ENCODE measurements around the gene CST4.
A peak's percentile ranks its signal among the peaks of the same experiment; 100 is the strongest.
"Not testable (repeated sequence)": the region's sequence is repeated elsewhere in the genome, so short reads cannot be mapped to it uniquely, and the experiment has no call there.

CST4 gene

DNA sequence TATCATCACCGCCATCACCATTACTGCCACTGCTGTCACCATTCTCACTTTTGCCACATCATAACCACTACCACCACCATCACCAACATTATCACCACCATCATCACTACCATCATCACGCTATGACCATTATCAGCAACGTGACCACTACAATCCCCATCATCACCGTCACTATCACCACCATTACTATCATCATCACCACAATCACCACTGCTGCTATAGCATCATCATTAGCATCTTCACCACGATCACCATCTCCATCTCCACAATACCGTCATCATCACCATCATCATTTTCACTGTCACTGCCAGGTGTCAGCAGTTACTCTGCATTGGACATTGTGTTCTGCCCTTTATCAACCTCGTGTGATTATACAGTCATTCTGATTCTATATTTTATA lies 19.0 kb downstream of the CST4 start:
- TF ChIP-seq ZFX (IDR thresholded peaks at IDR 0.05; ENCODE audit: borderline replicate concordance), result no peak
- TF ChIP-seq, protein P1, sequence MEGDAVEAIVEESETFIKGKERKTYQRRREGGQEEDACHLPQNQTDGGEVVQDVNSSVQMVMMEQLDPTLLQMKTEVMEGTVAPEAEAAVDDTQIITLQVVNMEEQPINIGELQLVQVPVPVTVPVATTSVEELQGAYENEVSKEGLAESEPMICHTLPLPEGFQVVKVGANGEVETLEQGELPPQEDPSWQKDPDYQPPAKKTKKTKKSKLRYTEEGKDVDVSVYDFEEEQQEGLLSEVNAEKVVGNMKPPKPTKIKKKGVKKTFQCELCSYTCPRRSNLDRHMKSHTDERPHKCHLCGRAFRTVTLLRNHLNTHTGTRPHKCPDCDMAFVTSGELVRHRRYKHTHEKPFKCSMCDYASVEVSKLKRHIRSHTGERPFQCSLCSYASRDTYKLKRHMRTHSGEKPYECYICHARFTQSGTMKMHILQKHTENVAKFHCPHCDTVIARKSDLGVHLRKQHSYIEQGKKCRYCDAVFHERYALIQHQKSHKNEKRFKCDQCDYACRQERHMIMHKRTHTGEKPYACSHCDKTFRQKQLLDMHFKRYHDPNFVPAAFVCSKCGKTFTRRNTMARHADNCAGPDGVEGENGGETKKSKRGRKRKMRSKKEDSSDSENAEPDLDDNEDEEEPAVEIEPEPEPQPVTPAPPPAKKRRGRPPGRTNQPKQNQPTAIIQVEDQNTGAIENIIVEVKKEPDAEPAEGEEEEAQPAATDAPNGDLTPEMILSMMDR (IDR thresholded peaks at IDR 0.05), result no peak
- no peak overlapping the region for H3K27ac ChIP-seq

DNA sequence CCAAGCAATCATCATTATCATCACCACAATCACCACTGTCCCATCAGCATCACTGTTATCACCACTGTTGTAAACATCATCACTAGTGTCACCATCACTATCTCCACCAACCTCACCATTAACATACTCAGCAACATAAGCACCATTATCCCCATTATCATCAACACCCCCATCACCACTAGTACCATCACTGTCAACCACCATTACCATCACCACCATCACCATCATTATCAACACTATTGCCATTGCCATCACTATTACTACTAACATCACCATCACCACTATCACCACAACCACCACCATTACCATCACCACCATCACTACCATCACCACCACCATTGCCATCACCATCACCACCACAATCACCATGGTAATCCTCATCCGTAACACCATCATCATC lies 19.5 kb downstream of the CST4 start:
- H3K27ac ChIP-seq, result no peak overlapping the region
- TF ChIP-seq ZFX (IDR thresholded peaks at IDR 0.05; ENCODE audit: borderline replicate concordance), result no peak

DNA sequence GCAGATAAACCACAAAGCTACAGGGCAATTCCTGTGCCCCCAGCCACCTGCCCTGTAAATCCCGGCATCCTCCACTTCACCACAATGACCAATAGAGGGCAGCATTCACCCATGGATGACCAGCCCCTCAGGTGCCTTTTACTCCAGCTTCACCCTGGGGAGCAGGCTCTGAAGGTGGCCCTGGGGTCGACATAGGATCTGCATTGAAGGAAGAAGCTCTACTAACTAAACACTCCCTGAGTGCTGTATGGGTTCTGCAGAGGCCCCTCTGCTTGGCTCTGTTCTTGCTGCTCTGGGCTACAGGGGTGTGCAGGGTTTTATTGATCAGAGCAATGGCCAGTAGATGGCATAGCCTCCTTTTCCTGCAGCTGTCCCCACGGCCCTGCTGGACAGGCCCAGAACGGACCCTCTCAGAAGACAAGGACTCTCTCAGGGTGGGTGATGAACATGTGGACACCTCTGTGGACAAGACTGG lies 20.3 kb downstream of the CST4 start:
- TF ChIP-seq, protein P1 (IDR thresholded peaks at IDR 0.05), result peak; percentile 84
- TF ChIP-seq ZFX (IDR thresholded peaks at IDR 0.05; ENCODE audit: borderline replicate concordance), result no peak

DNA sequence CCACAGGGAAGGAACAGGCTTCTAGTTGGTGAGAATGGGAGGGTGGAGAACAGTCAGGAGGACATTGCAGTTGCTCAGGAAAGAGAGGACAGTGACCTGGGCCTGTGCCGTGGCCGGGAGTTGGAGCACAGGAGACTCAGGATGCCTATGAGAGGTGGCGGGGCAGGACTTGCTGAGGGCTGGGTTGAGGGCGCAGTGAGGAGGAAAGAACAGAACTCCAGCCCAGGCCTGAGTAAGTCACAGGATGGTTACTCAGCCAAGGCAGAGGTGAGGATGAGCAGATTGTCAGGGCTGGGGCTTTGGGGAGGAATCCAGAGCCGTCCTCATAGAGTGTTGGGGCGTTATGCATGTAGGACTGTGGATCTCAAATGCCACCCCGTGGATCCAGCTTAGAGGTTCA lies 21.2 kb downstream of the CST4 start:
- no peak for TF ChIP-seq ZFX (IDR thresholded peaks at IDR 0.05; ENCODE audit: borderline replicate concordance)
- TF ChIP-seq, protein P1 (IDR thresholded peaks at IDR 0.05), result no peak
- H3K27ac ChIP-seq, result no peak overlapping the region

More for the DNA sequence above, 20.3 kb downstream of the CST4 start:
- H3K27ac ChIP-seq, result no peak overlapping the region

DNA sequence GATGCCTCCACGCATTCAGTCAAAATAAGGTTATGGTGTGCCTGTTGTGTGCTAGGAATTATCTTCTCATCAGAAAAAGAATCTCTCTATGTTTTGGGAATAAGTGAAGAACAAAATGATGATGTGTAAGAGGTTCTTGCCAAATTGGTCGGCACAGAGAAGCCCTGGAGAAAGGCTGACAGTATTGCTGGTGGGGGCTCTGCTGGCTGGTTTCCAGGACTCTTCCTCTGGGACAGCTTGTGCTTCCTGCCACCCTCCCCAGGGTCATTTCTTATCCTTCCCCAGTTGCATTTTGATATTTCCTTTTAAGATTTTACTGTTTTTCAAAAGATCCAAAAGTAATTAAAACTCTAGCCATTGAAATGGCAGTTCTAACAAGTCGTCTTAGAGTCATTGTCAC lies 22.1 kb downstream of the CST4 start:
- no peak overlapping the region for H3K27ac ChIP-seq
- TF ChIP-seq ZFX (IDR thresholded peaks at IDR 0.05; ENCODE audit: borderline replicate concordance), result no peak
- TF ChIP-seq, protein P1 (IDR thresholded peaks at IDR 0.05), result no peak

DNA sequence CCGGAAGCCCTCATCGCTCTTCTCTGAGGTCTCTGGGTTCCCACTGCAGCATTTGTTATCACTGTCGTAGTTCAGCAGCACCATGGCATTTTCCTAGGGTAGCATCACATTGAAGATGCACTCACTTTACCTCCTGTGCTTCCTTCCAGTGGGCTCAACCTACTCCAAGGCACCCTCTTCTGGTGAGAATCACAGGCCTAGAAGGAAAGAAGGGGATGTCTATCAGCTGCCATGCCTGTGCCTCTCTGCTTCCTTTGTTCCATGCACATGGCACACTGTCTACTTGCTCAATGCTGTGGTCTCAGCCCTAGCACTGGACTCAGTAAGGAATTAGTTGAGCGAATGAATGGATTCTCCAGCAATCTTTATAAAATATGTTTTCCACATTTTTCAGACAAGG lies 22.6 kb downstream of the CST4 start:
- no peak for TF ChIP-seq ZFX (IDR thresholded peaks at IDR 0.05; ENCODE audit: borderline replicate concordance)
- TF ChIP-seq, protein P1 (IDR thresholded peaks at IDR 0.05), result no peak
- no peak overlapping the region for H3K27ac ChIP-seq

DNA sequence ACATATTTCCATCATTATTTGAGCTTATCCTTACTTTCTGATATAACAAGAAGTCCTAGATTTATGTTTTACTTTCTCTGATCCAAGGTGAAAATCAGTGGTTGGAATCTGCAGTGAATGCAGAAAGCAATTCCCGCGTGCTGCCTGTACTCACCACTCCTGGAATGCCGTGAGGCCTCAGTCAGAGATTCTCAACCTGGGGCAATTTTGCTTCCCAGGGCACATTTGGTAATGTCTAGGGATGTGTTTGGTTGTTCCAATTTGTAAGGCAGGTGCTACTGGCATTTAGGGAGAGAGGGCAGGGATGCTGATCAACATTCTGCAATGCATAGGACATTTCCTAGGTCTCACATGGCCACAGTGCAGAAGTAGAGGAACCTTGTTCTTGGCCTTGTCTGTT lies 23.9 kb downstream of the CST4 start:
- H3K27ac ChIP-seq, result no peak overlapping the region

DNA sequence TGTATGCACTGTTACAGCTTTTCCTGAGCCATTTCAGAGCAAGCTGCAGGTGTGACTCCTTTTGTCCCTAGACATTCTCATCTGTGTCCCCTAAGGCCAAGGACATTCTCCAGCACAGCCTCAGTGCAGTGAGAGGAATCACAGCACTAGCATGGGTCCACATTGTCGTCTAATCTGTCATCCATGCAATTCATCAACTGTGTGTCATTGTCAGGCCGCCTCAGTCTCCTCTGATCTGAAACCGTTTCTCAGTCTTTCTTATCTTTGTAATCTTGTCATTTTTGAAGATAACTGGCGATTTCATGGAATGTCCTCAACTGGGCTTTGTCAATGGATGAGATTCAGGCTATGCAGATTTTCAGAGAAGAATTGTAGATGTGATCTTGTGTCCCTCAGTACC lies 24.8 kb downstream of the CST4 start:
- H3K27ac ChIP-seq, result not testable (repeated sequence)

More for the DNA sequence above, 23.9 kb downstream of the CST4 start:
- TF ChIP-seq, protein P1 (IDR thresholded peaks at IDR 0.05), result no peak
- no peak for TF ChIP-seq ZFX (IDR thresholded peaks at IDR 0.05; ENCODE audit: borderline replicate concordance)

All from 22Rv1 (cell line).